Breast epithelium (tissue), 4 donors: Measurements from ENCODE around the gene PCBP3. TPM values are rescaled to one million over a fixed set of nuclear protein-coding genes. Genes with fewer than 3 reads are reported as not detected.
A peak's percentile ranks its signal among the peaks of the same experiment; 100 is the strongest.

ENCODE experiments used
- DNase-seq, 2 donors: peaks; one replicate each; pipeline ENCODE4 v3.0.0-alpha.2; 2019; ENCODE audit warnings: low spot score in 2 of 2
- H3K27ac ChIP-seq, 2 donors: fragments of 200-600 bp; sonication (generic) in 1 of 2; one replicate each; pipeline ENCODE4 v1.5.1; 2016 to 2019; ENCODE audit warnings: mild to moderate bottlenecking in 1 of 2
- H3K27me3 ChIP-seq, 2 donors: fragments of 200-600 bp; sonication (generic) in 1 of 2; one replicate each; pipeline versions ENCODE4 v1.5.1 to v1.6.0; 2017 to 2019; ENCODE audit warnings: control low read depth in 1 of 2, mild to moderate bottlenecking in 1 of 2
- H3K36me3 ChIP-seq: fragments of 200-600 bp; one replicate; pipeline ENCODE4 v1.5.1; 2019
- H3K4me1 ChIP-seq, 2 donors: fragments of 200-600 bp; sonication (generic); one replicate each; pipeline ENCODE4 v1.5.1; 2016 to 2019; ENCODE audit warnings: control low read depth in 1 of 2
- H3K4me3 ChIP-seq, 3 donors: fragments of 200-600 bp; sonication (generic); 1 replicate in 2 of 3; 2 replicates in 1 of 3; pipeline ENCODE4 v1.5.1; 2016 to 2019; ENCODE audit warnings: mild to moderate bottlenecking in 3 of 3, moderate library complexity in 2 of 3
- H3K9me3 ChIP-seq, 2 donors: fragments of 200-600 bp; sonication (generic) in 1 of 2; one replicate each; pipeline ENCODE4 v1.5.1; 2016 to 2019; ENCODE audit warnings: control low read depth in 1 of 2
- CTCF ChIP-seq, 3 donors: fragments of 450-650 bp; IDR thresholded peaks; one replicate each; pipeline ENCODE4 v1.5.1; 2016 to 2017; ENCODE audit warnings: antibody characterized with exemption in 3 of 3, mild to moderate bottlenecking in 3 of 3, moderate library complexity in 3 of 3
- POLR2A ChIP-seq: fragments of 450-650 bp; IDR thresholded peaks from one replicate; pipeline ENCODE4 v1.6.1; 2016; ENCODE audit warnings: antibody characterized with exemption, mild to moderate bottlenecking, moderate library complexity
- POLR2AphosphoS5 ChIP-seq, 3 donors: sonication (generic); formaldehyde crosslinking; IDR thresholded peaks; one replicate each; pipeline ENCODE4 v1.6.1; 2017; ENCODE audit warnings: antibody characterized with exemption in 3 of 3
- intact Hi-C: fragments of 100-400 bp; cut with DNase I; formaldehyde crosslinking; loops from one replicate; pipeline ENCODE4 v1.15.1; 2023; ENCODE audit warnings: low total_unique reads
- total RNA-seq, 3 donors: library from RNA; depleted of rRNA; stranded (reverse); fragments of >200 nt; gene quantifications; one replicate each; pipeline ENCODE4 v1.1.0, GENCODE V29; 2016

Gene PCBP3
- total RNA-seq, 3 donors from 2014 or later = 3.4 to 13.8 (median 4.6) TPM

GRCh38 chr21:45838634-45839033 lies 195.1 kb downstream of the PCBP3 start:
- no peak overlapping the region for H3K27ac ChIP-seq
- H3K27me3 ChIP-seq = no peaks in the 10 kb centered on the region
- peaks cover 6 to 18% of the 10 kb centered on the region in 2 donors for H3K9me3 ChIP-seq
- intact Hi-C loops = no loop called here
- no peak for TF ChIP-seq CTCF (IDR thresholded peaks at IDR 0.05)
- TF ChIP-seq POLR2AphosphoS5 (IDR thresholded peaks at IDR 0.05) = no peak
- TF ChIP-seq POLR2A = no peak
- H3K4me3 ChIP-seq = no peak overlapping the region
- H3K36me3 ChIP-seq = no peaks in the 10 kb centered on the region
- DNase-seq = no peak
- no peaks in the 10 kb centered on the region for H3K4me1 ChIP-seq

GRCh38 chr21:45839274-45839673 lies 195.7 kb downstream of the PCBP3 start:
- Histone ChIP-seq H3K36me3 (no peaks in the 10 kb centered on the region), H3K9me3 (peaks cover 6 to 18% of the 10 kb centered on the region in 2 donors), H3K4me1 (no peaks in the 10 kb centered on the region), H3K4me3 (no peak overlapping the region), H3K27ac (no peak overlapping the region), H3K27me3 (no peaks in the 10 kb centered on the region)
- intact Hi-C loops = no loop called here
- TF ChIP-seq CTCF (IDR thresholded peaks at IDR 0.05) (no peak), POLR2A (no peak), POLR2AphosphoS5 (IDR thresholded peaks at IDR 0.05) (no peak)
- no peak for DNase-seq

GRCh38 chr21:45841033-45841432 lies 197.5 kb downstream of the PCBP3 start:
- no peak for TF ChIP-seq CTCF (IDR thresholded peaks at IDR 0.05)
- no peak for TF ChIP-seq POLR2AphosphoS5 (IDR thresholded peaks at IDR 0.05)
- no peak for TF ChIP-seq POLR2A
- no peak for DNase-seq
- intact Hi-C loops = no loop called here
- H3K9me3 ChIP-seq = peaks cover 6 to 18% of the 10 kb centered on the region in 2 donors
- no peak overlapping the region for H3K27ac ChIP-seq
- no peaks in the 10 kb centered on the region for H3K4me1 ChIP-seq
- no peaks in the 10 kb centered on the region for H3K36me3 ChIP-seq
- H3K4me3 ChIP-seq = no peak overlapping the region
- H3K27me3 ChIP-seq = no peaks in the 10 kb centered on the region

GRCh38 chr21:45843426-45843825 lies 199.9 kb downstream of the PCBP3 start:
- DNase-seq = no peak
- intact Hi-C loops = no loop called here
- TF ChIP-seq CTCF (IDR thresholded peaks at IDR 0.05) (no peak), POLR2A (no peak), POLR2AphosphoS5 (IDR thresholded peaks at IDR 0.05) (no peak)
- no peak overlapping the region for H3K27ac ChIP-seq
- no peaks in the 10 kb centered on the region for H3K4me1 ChIP-seq
- H3K36me3 ChIP-seq = no peaks in the 10 kb centered on the region
- no peaks in the 10 kb centered on the region for H3K27me3 ChIP-seq
- peaks cover 6 to 18% of the 10 kb centered on the region in 2 donors for H3K9me3 ChIP-seq
- no peak overlapping the region for H3K4me3 ChIP-seq

GRCh38 chr21:45844181-45844580 lies 200.7 kb downstream of the PCBP3 start:
- H3K36me3 ChIP-seq = no peaks in the 10 kb centered on the region
- no peaks in the 10 kb centered on the region for H3K4me1 ChIP-seq
- no peaks in the 10 kb centered on the region for H3K27me3 ChIP-seq
- intact Hi-C loops = no loop called here
- no peak overlapping the region for H3K27ac ChIP-seq
- peak in 1 of 2 donors; percentile 22 for DNase-seq
- TF ChIP-seq POLR2A (no peak), CTCF (IDR thresholded peaks at IDR 0.05) (no peak), POLR2AphosphoS5 (IDR thresholded peaks at IDR 0.05) (no peak)
- H3K4me3 ChIP-seq = no peak overlapping the region
- H3K9me3 ChIP-seq = peaks cover 6 to 18% of the 10 kb centered on the region in 2 donors
